GM12878 (cell line): ENCODE results near the gene ELN. TPM values are rescaled to one million over a fixed set of nuclear protein-coding genes. Genes with fewer than 3 reads are reported as not detected.

Experiments used
- ATAC-seq: fragments of 200-7000 bp; cut with Tn5 transposase; 3 replicates; pipeline ENCODE4 v1.9.1; 2020; ENCODE audit warnings: mild to moderate bottlenecking, moderate library complexity
- BruUV-seq: library from RNA; stranded (reverse); fragments of 400-500 nt; replicated peaks from 2 replicates; lab custom pipeline; 2021; lab: Mats Ljungman, UMichigan
- CTCF ChIA-PET: fragments of 300-600 bp; sonication (Branson Sonifier 250); formaldehyde crosslinking; extraction: SDS; loops from one replicate; lab custom pipeline; 2021; ENCODE audit warnings: inconsistent platforms; lab: Yijun Ruan, JAX
- POLR2A ChIA-PET: fragments of 350-600 bp; formaldehyde crosslinking; extraction: SDS; loops from one replicate; lab custom pipeline; 2021; ENCODE audit warnings: inconsistent platforms; lab: Charles Lee
- RAD21 ChIA-PET: fragments of 300-600 bp; sonication (Branson Sonifier 250); formaldehyde crosslinking; loops from one replicate; lab custom pipeline; 2023; ENCODE audit warnings: antibody characterized with exemption; ENCODE audit not compliant: unreplicated experiment; lab: Charles Lee
- SMC1A ChIA-PET: fragments of 300-600 bp; sonication (Branson Sonifier 250); formaldehyde crosslinking; loops from one replicate; lab custom pipeline; 2023; ENCODE audit not compliant: unreplicated experiment, uncharacterized antibody; lab: Charles Lee
- DNase-seq: peaks from one replicate; pipeline ENCODE4 v3.0.0-alpha.2; 2011; ENCODE audit warnings: low read depth, low spot score
- FAIRE-seq: peaks from 3 replicates; lab custom pipeline; 2011; peaks lifted over from hg19 to GRCh38; lab: Jason Lieb, UNC
- H2AFZ ChIP-seq: 2 replicates; pipeline ENCODE4 v1.6.0; 2011; ENCODE audit warnings: low read depth, low read length, control low read depth; ENCODE audit not compliant: control insufficient read depth
- H3K27ac ChIP-seq: 2 replicates; pipeline ENCODE4 v1.5.1; 2011; ENCODE audit warnings: control low read depth; ENCODE audit not compliant: control insufficient read depth, insufficient read depth
- H3K27me3 ChIP-seq, 2 experiments: replicated peaks in 1 of 2; 2 replicates each; pipeline versions ENCODE4 v1.6.0 to v1.6.1; 2011; ENCODE audit warnings: low read length in 1 of 2; ENCODE audit not compliant: control insufficient read depth in 2 of 2, insufficient read depth in 2 of 2
- H3K36me3 ChIP-seq, 2 experiments: 2 replicates each; pipeline ENCODE4 v1.5.1; 2011; ENCODE audit warnings: low read length in 1 of 2; ENCODE audit not compliant: control insufficient read depth in 2 of 2, insufficient read depth in 2 of 2
- H3K4me1 ChIP-seq: 2 replicates; pipeline ENCODE4 v1.6.1; 2011; ENCODE audit warnings: mild to moderate bottlenecking, low read length, moderate library complexity, mixed read lengths; ENCODE audit not compliant: control insufficient read depth, insufficient read depth
- H3K4me2 ChIP-seq: 2 replicates; pipeline ENCODE4 v1.6.0; 2011; ENCODE audit warnings: control low read depth; ENCODE audit not compliant: control insufficient read depth, insufficient read depth
- H3K4me3 ChIP-seq: fragments of 200-600 bp; sonication (generic); 2 replicates; pipeline ENCODE4 v1.5.1; 2016
- H3K79me2 ChIP-seq: 2 replicates; pipeline ENCODE4 v1.6.0; 2011; ENCODE audit warnings: low read length; ENCODE audit not compliant: control insufficient read depth, insufficient read depth
- H3K9ac ChIP-seq: 2 replicates; pipeline ENCODE4 v1.8.0; 2011; ENCODE audit warnings: low read length, control low read depth, mixed read lengths; ENCODE audit not compliant: control insufficient read depth, insufficient read depth
- H3K9me3 ChIP-seq: replicated peaks from 3 replicates; pipeline ENCODE4 v1.5.1; 2011; ENCODE audit warnings: mild to moderate bottlenecking, low read length; ENCODE audit not compliant: control insufficient read depth, insufficient read depth
- H4K20me1 ChIP-seq: 2 replicates; pipeline ENCODE4 v1.6.0; 2011; ENCODE audit not compliant: control insufficient read depth, insufficient read depth
- EP300 ChIP-seq, 2 experiments: fragments of 150-350 bp in 1 of 2; IDR thresholded peaks; 2 replicates each; pipeline ENCODE4 v1.6.1; 2011 to 2012; ENCODE audit warnings: low read depth in 2 of 2, low read length in 2 of 2, borderline replicate concordance in 1 of 2, improper control_type of control experiment in 1 of 2, inconsistent platforms in 1 of 2; ENCODE audit not compliant: control insufficient read depth in 1 of 2
- GABPA ChIP-seq: IDR thresholded peaks from 2 replicates; pipeline ENCODE4 v1.6.1; 2014; ENCODE audit warnings: antibody characterized with exemption, low read depth, mild to moderate bottlenecking, inconsistent platforms
- IKZF2 ChIP-seq, 2 experiments: fragments of 450-650 bp; IDR thresholded peaks; 2 replicates each; pipeline ENCODE4 v1.6.1; 2017; ENCODE audit warnings: mild to moderate bottlenecking in 2 of 2, moderate library complexity in 2 of 2
- NR2C1 ChIP-seq: fragments of 450-650 bp; IDR thresholded peaks from 2 replicates; pipeline ENCODE4 v1.6.1; 2017; ENCODE audit warnings: antibody characterized with exemption, mild to moderate bottlenecking, moderate library complexity
- RUNX3 ChIP-seq: IDR thresholded peaks from 2 replicates; pipeline ENCODE4 v1.6.1; 2012; ENCODE audit warnings: low read length, inconsistent platforms
- SUZ12 ChIP-seq: fragments of 200-600 bp; sonication (generic); IDR thresholded peaks from one replicate; pipeline ENCODE4 v1.6.1; 2018; ENCODE audit warnings: antibody characterized with exemption, mild to moderate bottlenecking; ENCODE audit not compliant: unreplicated experiment
- TAF1 ChIP-seq: IDR thresholded peaks from 2 replicates; pipeline ENCODE4 v1.6.1; 2011; ENCODE audit warnings: mild to moderate bottlenecking, low read depth, low read length, borderline replicate concordance
- WGBS: methylation state at CpG from one replicate; pipeline ENCODE4 v1.1.6; 2016; ENCODE audit warnings: low lambda C conversion rate; ENCODE audit not compliant: insufficient replicate concordance, insufficient coverage; ENCODE audit errors: missing lambda C conversion rate; 5-methylcytosine and 5-hydroxymethylcytosine counted together
- in situ Hi-C: fragments of 300-500 bp; cut with MboI; formaldehyde crosslinking; loops from 9 replicates; pipeline ENCODE4 v1.14.3; 2018; ENCODE audit warnings: mixed read lengths
- intact Hi-C: fragments of 100-400 bp; cut with micrococcal nuclease; formaldehyde crosslinking; loops from one replicate; pipeline ENCODE4 v1.14.2; 2022; ENCODE audit not compliant: unreplicated experiment
- polyA plus RNA-seq, 11 experiments: library from polyadenylated mRNA; depleted of rRNA in 4 of 11; unstranded in 6 of 11; stranded (reverse) in 5 of 11; fragments of >200 nt; fragmentation: Nextera tagmentation in 4 of 11; fragmentation: Illumina TruSeq in 1 of 11; extraction: Ambion mirVana in 4 of 11; extraction: Trizol in 1 of 11; gene quantifications; 1 replicate in 1 of 11; 2 replicates in 10 of 11; pipeline versions ENCODE4 v1.2.1 to v1.2.3, GENCODE V29; 2011 to 2016; ENCODE audit warnings: inconsistent platforms in 2 of 11, missing spikeins in 2 of 11, low read depth in 1 of 11
- total RNA-seq, 4 experiments: library from RNA; depleted of rRNA in 3 of 4; stranded (reverse); fragments of >200 nt in 3 of 4; fragmentation: Illumina TruSeq in 1 of 4; extraction: Trizol in 1 of 4; gene quantifications; 2 replicates each; pipeline versions ENCODE4 v1.2.1 to v1.2.3, GENCODE V29; 2013 to 2021
- TF ChIP-seq, protein P1 (sequence below): IDR thresholded peaks from 2 replicates; pipeline ENCODE4 v1.6.1; 2011; ENCODE audit warnings: borderline replicate concordance, low read depth, mild to moderate bottlenecking, moderate library complexity, mixed read lengths, low read length; ENCODE audit not compliant: insufficient read depth; ENCODE audit errors: extremely low read length

Gene ELN
- total and polyA plus RNA-seq, 10 of the 15 experiments (the other 5 are each of a cell fraction or from before 2014, with no cell fraction given) = 0.08 to 0.27 (median 0.23) TPM; not detected in 7

DNA sequence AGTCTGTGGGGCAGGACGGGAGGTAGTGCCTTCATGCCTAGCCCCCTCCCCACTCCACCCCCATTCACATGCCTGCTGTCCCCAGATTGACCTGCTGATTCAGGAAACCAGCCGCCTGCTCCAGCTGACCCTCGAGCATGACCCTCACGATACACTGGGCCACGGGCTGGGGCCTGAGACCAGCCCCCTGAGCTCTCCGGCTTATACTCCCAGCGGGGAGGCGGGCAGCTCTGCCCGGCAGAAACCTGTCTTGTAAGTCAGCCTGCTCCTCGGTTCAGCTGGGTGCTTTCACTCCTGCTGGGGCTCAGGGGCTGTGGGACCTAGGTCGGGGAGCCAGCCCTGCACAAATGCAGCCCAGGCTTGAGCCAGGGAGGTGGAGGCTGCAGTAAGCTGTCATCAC is 78.0 kb downstream of the ELN start:
- RAD21 ChIA-PET = no interaction called here
- H3K79me2 ChIP-seq = no peaks in the 10 kb centered on the region; the same call in 1 of the 2 replicates
- no peaks in the 10 kb centered on the region for H3K9me3 ChIP-seq
- intact Hi-C loops = no loop called here
- in situ Hi-C loops = no loop called here
- 97% methylated on average over 11 of the region's 11 CpGs for WGBS
- no peak for DNase-seq
- no peak overlapping the region for H3K4me2 ChIP-seq
- H3K4me3 ChIP-seq = no peak overlapping the region
- no peak overlapping the region for H3K27ac ChIP-seq
- ATAC-seq = no peak
- POLR2A ChIA-PET = no interaction called here
- TF ChIP-seq, protein P1, sequence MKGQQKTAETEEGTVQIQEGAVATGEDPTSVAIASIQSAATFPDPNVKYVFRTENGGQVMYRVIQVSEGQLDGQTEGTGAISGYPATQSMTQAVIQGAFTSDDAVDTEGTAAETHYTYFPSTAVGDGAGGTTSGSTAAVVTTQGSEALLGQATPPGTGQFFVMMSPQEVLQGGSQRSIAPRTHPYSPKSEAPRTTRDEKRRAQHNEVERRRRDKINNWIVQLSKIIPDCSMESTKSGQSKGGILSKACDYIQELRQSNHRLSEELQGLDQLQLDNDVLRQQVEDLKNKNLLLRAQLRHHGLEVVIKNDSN = no peak
- TF ChIP-seq EP300 (IDR thresholded peaks at IDR 0.05; ENCODE audit: borderline replicate concordance in 1 of 2, control insufficient read depth in 1 of 2, low read depth in 2 of 2, low read length in 2 of 2) = no peak
- TF ChIP-seq SUZ12 = no peak
- no peak for TF ChIP-seq TAF1
- no peak for TF ChIP-seq RUNX3
- no peak for TF ChIP-seq NR2C1
- TF ChIP-seq IKZF2 (IDR thresholded peaks at IDR 0.05) = no peak
- TF ChIP-seq GABPA = no peak
- TF ChIP-seq, all 136 proteins: peak for 0
- FAIRE-seq = no peak
- Histone ChIP-seq H4K20me1 (no peaks in the 10 kb centered on the region), H2AFZ (no peak overlapping the region), H3K4me1 (peaks cover 10% of the 10 kb centered on the region), H3K9ac (no peak overlapping the region), H3K27me3 (no peaks in the 10 kb centered on the region), H3K36me3 (peaks cover 20 to 26% of the 10 kb centered on the region in 2 experiments)
- CTCF ChIA-PET = interaction anchor here (1.1 kb wide), 1 partner anchor 100 kb away, joined by 4 read pairs; no protein-coding TSS in a partner anchor
- no TSS peak for BruUV-seq
- SMC1A ChIA-PET = no interaction called here
